MM.1S (cell line): ENCODE measurements around the gene POLR2J.
"Not testable (repeated sequence)": the region's sequence is repeated elsewhere in the genome, so short reads cannot be mapped to it uniquely, and the experiment has no call there.

ENCODE experiments used
- DNase-seq: peaks from one replicate; pipeline ENCODE4 v3.0.0-alpha.2; 2015
- H2AFZ ChIP-seq: fragments of 300-600 bp; sonication (generic); 2 replicates; pipeline ENCODE4 v1.6.0; 2016; ENCODE audit warnings: antibody characterized with exemption, low read length
- H3F3A ChIP-seq: fragments of 300-600 bp; sonication (generic); 2 replicates; pipeline ENCODE4 v1.6.1; 2016; ENCODE audit warnings: mild to moderate bottlenecking, antibody characterized with exemption, low read length, moderate library complexity, mixed read lengths; ENCODE audit not compliant: insufficient read depth
- H3K27ac ChIP-seq: fragments of 300-600 bp; sonication (generic); 2 replicates; pipeline ENCODE4 v1.5.1; 2016; ENCODE audit warnings: mild to moderate bottlenecking, low read length
- H3K27me3 ChIP-seq: fragments of 300-600 bp; sonication (generic); replicated peaks from 2 replicates; pipeline ENCODE4 v1.6.0; 2016; ENCODE audit warnings: low read length; ENCODE audit not compliant: insufficient read depth
- H3K36me3 ChIP-seq: fragments of 300-600 bp; sonication (generic); replicated peaks from 2 replicates; pipeline ENCODE4 v1.6.1; 2016; ENCODE audit warnings: mild to moderate bottlenecking, low read length, mixed read lengths; ENCODE audit not compliant: insufficient read depth
- H3K4me1 ChIP-seq: fragments of 300-600 bp; sonication (generic); 2 replicates; pipeline ENCODE4 v1.6.1; 2016; ENCODE audit warnings: low read length, mixed read lengths
- H3K4me2 ChIP-seq: fragments of 300-600 bp; sonication (generic); 2 replicates; pipeline ENCODE4 v1.6.0; 2016; ENCODE audit warnings: low read depth, low read length
- H3K4me3 ChIP-seq: fragments of 300-600 bp; sonication (generic); 2 replicates; pipeline ENCODE4 v1.5.1; 2016; ENCODE audit warnings: low read length, mixed read lengths
- H3K79me2 ChIP-seq: fragments of 300-600 bp; sonication (generic); 2 replicates; pipeline ENCODE4 v1.6.1; 2016; ENCODE audit warnings: mixed run types, low read length, mixed read lengths
- H3K9ac ChIP-seq: fragments of 300-600 bp; sonication (generic); 2 replicates; pipeline ENCODE4 v1.6.1; 2016; ENCODE audit warnings: low read length, mixed read lengths
- H3K9me2 ChIP-seq: fragments of 300-600 bp; sonication (generic); replicated peaks from 2 replicates; pipeline ENCODE4 v1.6.1; 2016; ENCODE audit warnings: mild to moderate bottlenecking, low read length, mixed read lengths; ENCODE audit not compliant: insufficient read depth
- H3K9me3 ChIP-seq: fragments of 300-600 bp; sonication (generic); replicated peaks from 2 replicates; pipeline ENCODE4 v1.6.1; 2016; ENCODE audit warnings: mild to moderate bottlenecking, low read length, mixed read lengths; ENCODE audit not compliant: insufficient read depth
- H4K20me1 ChIP-seq: fragments of 300-600 bp; sonication (generic); 2 replicates; pipeline ENCODE4 v1.6.1; 2016; ENCODE audit warnings: mild to moderate bottlenecking, low read length, moderate library complexity, mixed read lengths; ENCODE audit not compliant: insufficient read depth
- CTCF ChIP-seq: fragments of 300-600 bp; sonication (generic); IDR thresholded peaks from 2 replicates; pipeline ENCODE4 v1.5.1; 2016; ENCODE audit warnings: antibody characterized with exemption, low read length, mixed read lengths
- EZH2 ChIP-seq: fragments of 300-600 bp; sonication (generic); optimal IDR thresholded peaks from 2 replicates; pipeline ENCODE3; 2017; ENCODE audit warnings: low read depth, mild to moderate bottlenecking, antibody characterized with exemption, low read length, mixed read lengths
- EZH2phosphoT487 ChIP-seq: fragments of 300-600 bp; sonication (generic); IDR thresholded peaks from 2 replicates; pipeline ENCODE4 v1.6.1; 2018; ENCODE audit warnings: antibody characterized with exemption, low read length

POLR2J gene

DNA sequence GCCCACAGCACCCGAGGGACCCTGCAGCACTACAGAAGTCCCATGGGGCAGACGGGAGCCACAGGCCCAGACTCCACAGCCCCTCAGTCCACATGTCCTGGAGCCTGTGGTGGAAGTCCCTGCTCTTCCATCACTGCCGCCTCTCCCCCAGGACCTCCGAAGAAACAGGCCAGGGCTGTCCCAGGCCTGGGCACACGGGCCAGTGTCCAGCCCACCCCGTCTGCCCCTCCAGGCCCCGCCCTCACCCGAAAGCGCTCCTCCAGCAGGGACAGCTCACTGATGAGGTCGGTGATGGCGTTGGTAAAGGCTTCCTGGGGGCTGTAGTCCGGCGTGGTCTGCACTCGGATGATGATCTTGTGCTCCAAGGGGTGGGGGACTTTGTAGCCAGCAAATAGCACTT lies 4.6 kb downstream of the POLR2J start:
- H3K9ac ChIP-seq, H3K4me1 ChIP-seq, H3K9me3 ChIP-seq, H2AFZ ChIP-seq, H3K27ac ChIP-seq, H4K20me1 ChIP-seq, DNase-seq, H3K27me3 ChIP-seq, H3K4me2 ChIP-seq, H3K9me2 ChIP-seq, H3K36me3 ChIP-seq, H3K4me3 ChIP-seq, H3F3A ChIP-seq: not testable (repeated sequence)
- peaks cover 25% of the 10 kb centered on the region for H3K79me2 ChIP-seq

GRCh38 chr7:102473271-102473991 lies 5.3 kb downstream of the POLR2J start:
- no peak overlapping the region for H3K9ac ChIP-seq
- no peaks in the 10 kb centered on the region; the same call in 1 of the 2 replicates for H3K36me3 ChIP-seq
- H4K20me1 ChIP-seq, result no peaks in the 10 kb centered on the region
- H3K9me2 ChIP-seq, result no peaks in the 10 kb centered on the region
- peaks cover 32% of the 10 kb centered on the region for H3K79me2 ChIP-seq
- H3K4me1 ChIP-seq, result no peaks in the 10 kb centered on the region
- peak; percentile 4 for DNase-seq
- no peaks in the 10 kb centered on the region for H3K9me3 ChIP-seq
- H3F3A ChIP-seq, result no peaks in the 10 kb centered on the region
- H3K4me3 ChIP-seq, result no peak overlapping the region
- H3K27ac ChIP-seq, result no peak overlapping the region
- no peak overlapping the region for H3K4me2 ChIP-seq
- TF ChIP-seq EZH2phosphoT487 (no peak), EZH2 (no peak), CTCF (no peak)
- no peaks in the 10 kb centered on the region for H3K27me3 ChIP-seq
- H2AFZ ChIP-seq, result no peak overlapping the region

- Histone ChIP-seq H3K4me1 (no peaks in the 10 kb centered on the region), H3K9ac (no peak overlapping the region), H3K4me3 (no peak overlapping the region), H3K9me2 (no peaks in the 10 kb centered on the region), H3K79me2 (peaks cover 42% of the 10 kb centered on the region), H3K9me3 (no peaks in the 10 kb centered on the region), H3K27ac (no peak overlapping the region), H3K27me3 (no peaks in the 10 kb centered on the region), H3F3A (no peaks in the 10 kb centered on the region), H3K36me3 (no peaks in the 10 kb centered on the region; the same call in 1 of the 2 replicates), H2AFZ (no peak overlapping the region), H4K20me1 (no peaks in the 10 kb centered on the region), H3K4me2 (no peak overlapping the region)
- DNase-seq, result peak; percentile 3
- TF ChIP-seq EZH2, result no peak
- TF ChIP-seq EZH2phosphoT487, result no peak
- no peak for TF ChIP-seq CTCF
Observed at GRCh38 chr7:102472126-102473041, 6.3 kb downstream of the POLR2J start.

GRCh38 chr7:102471791-102472125 lies 7.0 kb downstream of the POLR2J start:
- Histone ChIP-seq H3K79me2 (peaks cover 49% of the 10 kb centered on the region), H3K27me3 (no peaks in the 10 kb centered on the region), H3K9ac (no peak overlapping the region), H4K20me1 (no peaks in the 10 kb centered on the region), H3K9me2 (no peaks in the 10 kb centered on the region), H3K27ac (no peak overlapping the region), H3K4me3 (no peak overlapping the region), H3K4me1 (no peaks in the 10 kb centered on the region), H3F3A (no peaks in the 10 kb centered on the region), H3K4me2 (no peak overlapping the region), H3K9me3 (no peaks in the 10 kb centered on the region), H3K36me3 (no peaks in the 10 kb centered on the region; the same call in 1 of the 2 replicates), H2AFZ (no peak overlapping the region)
- peak; percentile 2 for DNase-seq
- TF ChIP-seq EZH2phosphoT487 (no peak), CTCF (no peak), EZH2 (no peak)
